ENCODE data around the gene FYB2. TPM values are rescaled to one million over a fixed set of nuclear protein-coding genes. Genes with fewer than 3 reads are reported as not detected.

The FYB2 gene
- total RNA-seq, 1 donor from 2014 or later: not detected

GRCh38 chr1:56713112-56713511 lies 106.1 kb downstream of the FYB2 start:
- DNase-seq (ENCODE audit: low read depth) (no peak), FAIRE-seq (no peak)
- no peak for TF ChIP-seq CTCF (IDR thresholded peaks at IDR 0.05; ENCODE audit: insufficient read depth, low read length, severe bottlenecking)
- H3K36me3 ChIP-seq (ENCODE audit: control insufficient read depth, insufficient read depth, low read length): no peaks in the 10 kb centered on the region
- no peak overlapping the region for H3K4me3 ChIP-seq (ENCODE audit: low read depth, low read length)
- H3K27me3 ChIP-seq (ENCODE audit: control insufficient read depth, insufficient read depth, low read length): no peaks in the 10 kb centered on the region

DNA sequence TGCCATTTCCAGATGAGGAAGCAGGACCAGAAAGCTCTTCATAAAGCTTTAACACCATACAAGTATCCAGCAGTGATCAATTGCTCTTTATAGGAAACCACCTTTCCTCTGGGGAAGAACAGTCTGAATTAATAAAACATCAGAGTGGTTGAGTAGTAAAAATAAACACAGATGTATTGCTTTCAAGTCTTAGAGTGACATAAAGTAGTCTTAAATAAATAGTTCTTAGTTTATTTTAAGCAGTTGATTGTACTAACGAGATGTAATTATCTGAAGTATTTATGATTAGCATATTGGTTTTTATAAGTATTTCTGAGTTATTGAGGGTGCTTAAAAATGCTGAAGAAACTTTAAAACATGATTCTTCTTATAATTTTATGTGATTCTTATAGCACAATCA lies 107.1 kb downstream of the FYB2 start:
- no peak for TF ChIP-seq CTCF (IDR thresholded peaks at IDR 0.05; ENCODE audit: insufficient read depth, low read length, severe bottlenecking)
- Histone ChIP-seq H3K4me3 (ENCODE audit: low read depth, low read length) (no peak overlapping the region), H3K36me3 (ENCODE audit: control insufficient read depth, insufficient read depth, low read length) (no peaks in the 10 kb centered on the region), H3K27me3 (ENCODE audit: control insufficient read depth, insufficient read depth, low read length) (no peaks in the 10 kb centered on the region)
- DNase-seq (ENCODE audit: low read depth) (no peak), FAIRE-seq (no peak)

GRCh38 chr1:56710646-56711045 lies 108.6 kb downstream of the FYB2 start:
- FAIRE-seq: no peak

GRCh38 chr1:56709995-56710394 lies 109.2 kb downstream of the FYB2 start:
- no peak for FAIRE-seq
- Histone ChIP-seq H3K4me3 (ENCODE audit: low read depth, low read length) (no peak overlapping the region), H3K27me3 (ENCODE audit: control insufficient read depth, insufficient read depth, low read length) (no peaks in the 10 kb centered on the region), H3K36me3 (ENCODE audit: control insufficient read depth, insufficient read depth, low read length) (no peaks in the 10 kb centered on the region)
- DNase-seq (ENCODE audit: low read depth): no peak
- TF ChIP-seq CTCF (IDR thresholded peaks at IDR 0.05; ENCODE audit: insufficient read depth, low read length, severe bottlenecking): no peak

More at GRCh38 chr1:56710646-56711045, 108.6 kb downstream of the FYB2 start:
- DNase-seq (ENCODE audit: low read depth): peak; percentile 87
- no peaks in the 10 kb centered on the region for H3K27me3 ChIP-seq (ENCODE audit: control insufficient read depth, insufficient read depth, low read length)
- no peak for TF ChIP-seq CTCF (IDR thresholded peaks at IDR 0.05; ENCODE audit: insufficient read depth, low read length, severe bottlenecking)
- H3K4me3 ChIP-seq (ENCODE audit: low read depth, low read length): no peak overlapping the region
- no peaks in the 10 kb centered on the region for H3K36me3 ChIP-seq (ENCODE audit: control insufficient read depth, insufficient read depth, low read length)

DNA sequence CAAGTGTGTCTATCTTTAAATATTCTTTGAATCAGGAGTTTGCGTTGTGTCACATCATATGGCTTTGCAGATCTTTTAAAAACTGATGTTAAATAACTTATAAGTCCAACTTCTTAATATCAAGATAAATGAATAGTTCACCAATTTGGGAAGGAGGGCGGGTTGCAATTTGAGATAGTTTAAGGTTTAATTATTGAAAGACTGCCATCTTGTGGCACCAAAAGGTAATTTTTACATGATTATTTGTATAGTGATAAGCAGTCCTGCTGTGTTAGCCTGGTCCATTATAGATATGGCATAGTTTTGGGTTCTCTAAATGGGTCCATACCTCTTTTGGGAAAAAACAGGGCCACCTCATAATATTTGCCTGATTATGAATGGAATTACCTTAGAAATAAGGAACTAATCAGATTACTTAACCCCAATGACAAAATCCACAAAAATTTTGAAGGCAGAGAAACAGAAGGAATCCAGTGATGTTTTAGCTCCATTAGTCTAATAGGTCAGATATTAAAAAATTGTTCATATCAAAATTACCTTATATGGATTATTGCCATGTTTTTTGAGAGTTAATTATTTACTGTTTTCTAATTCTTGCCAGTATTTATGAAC lies 109.8 kb downstream of the FYB2 start:
- no peak for FAIRE-seq
- peak; percentile 68 for DNase-seq (ENCODE audit: low read depth)
- no peaks in the 10 kb centered on the region for H3K27me3 ChIP-seq (ENCODE audit: control insufficient read depth, insufficient read depth, low read length)
- no peak for TF ChIP-seq CTCF (IDR thresholded peaks at IDR 0.05; ENCODE audit: insufficient read depth, low read length, severe bottlenecking)
- H3K4me3 ChIP-seq (ENCODE audit: low read depth, low read length): no peak overlapping the region
- H3K36me3 ChIP-seq (ENCODE audit: control insufficient read depth, insufficient read depth, low read length): no peaks in the 10 kb centered on the region

DNA sequence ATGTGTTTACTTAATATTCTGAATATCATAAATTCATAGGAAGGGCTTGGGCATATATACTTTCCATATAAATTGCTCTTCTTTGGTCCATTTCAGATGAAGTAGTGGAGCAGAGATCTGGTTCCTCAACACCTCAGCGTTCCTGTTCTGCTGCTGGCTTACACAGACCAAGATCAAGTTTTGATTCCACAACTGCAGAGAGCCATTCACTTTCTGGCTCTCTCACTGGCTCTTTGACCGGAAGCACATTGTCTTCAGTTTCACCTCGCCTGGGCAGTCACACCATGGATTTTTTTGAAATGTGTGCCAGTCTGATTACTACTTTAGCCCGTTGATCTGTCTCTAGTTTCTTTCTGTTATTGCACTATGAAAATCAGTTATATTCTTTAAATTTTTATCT lies 111.8 kb downstream of the FYB2 start:
- DNase-seq (ENCODE audit: low read depth) (no peak), FAIRE-seq (no peak)
- no peak for TF ChIP-seq CTCF (IDR thresholded peaks at IDR 0.05; ENCODE audit: insufficient read depth, low read length, severe bottlenecking)
- Histone ChIP-seq H3K36me3 (ENCODE audit: control insufficient read depth, insufficient read depth, low read length) (no peaks in the 10 kb centered on the region), H3K27me3 (ENCODE audit: control insufficient read depth, insufficient read depth, low read length) (no peaks in the 10 kb centered on the region), H3K4me3 (ENCODE audit: low read depth, low read length) (no peak overlapping the region)

Measured in bronchial epithelial cell (primary cell).